Measurements from ENCODE around the gene KRTAP12-3.

DNA sequence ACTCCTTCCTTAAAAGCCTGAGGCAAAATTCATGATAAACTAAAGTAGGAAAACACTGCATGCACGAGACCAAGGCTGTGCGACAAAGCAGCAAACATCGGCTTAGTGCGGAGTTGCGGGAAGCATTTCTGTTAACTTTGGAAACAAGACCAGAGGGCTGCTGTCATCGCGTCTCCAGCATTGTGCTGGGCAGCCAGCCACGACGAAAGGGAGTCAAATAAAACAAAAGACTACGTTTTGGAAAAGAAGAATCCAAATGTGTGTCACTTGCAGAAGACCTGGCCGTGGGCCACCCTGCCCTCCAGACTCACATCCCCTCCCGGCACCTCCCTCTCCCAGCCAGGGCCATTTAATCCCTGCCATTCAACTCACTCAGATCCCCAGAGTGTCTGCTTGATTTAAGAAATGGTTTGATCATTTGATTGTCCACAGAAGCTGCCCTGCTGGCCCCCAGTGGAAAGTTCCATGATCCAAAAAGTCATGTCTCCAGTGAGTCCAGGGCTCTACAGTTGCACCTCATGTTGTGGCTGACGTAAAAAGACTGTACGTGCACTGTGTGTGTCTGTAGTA lies 13.9 kb upstream of the KRTAP12-3 start:
- TF ChIP-seq, protein P1, sequence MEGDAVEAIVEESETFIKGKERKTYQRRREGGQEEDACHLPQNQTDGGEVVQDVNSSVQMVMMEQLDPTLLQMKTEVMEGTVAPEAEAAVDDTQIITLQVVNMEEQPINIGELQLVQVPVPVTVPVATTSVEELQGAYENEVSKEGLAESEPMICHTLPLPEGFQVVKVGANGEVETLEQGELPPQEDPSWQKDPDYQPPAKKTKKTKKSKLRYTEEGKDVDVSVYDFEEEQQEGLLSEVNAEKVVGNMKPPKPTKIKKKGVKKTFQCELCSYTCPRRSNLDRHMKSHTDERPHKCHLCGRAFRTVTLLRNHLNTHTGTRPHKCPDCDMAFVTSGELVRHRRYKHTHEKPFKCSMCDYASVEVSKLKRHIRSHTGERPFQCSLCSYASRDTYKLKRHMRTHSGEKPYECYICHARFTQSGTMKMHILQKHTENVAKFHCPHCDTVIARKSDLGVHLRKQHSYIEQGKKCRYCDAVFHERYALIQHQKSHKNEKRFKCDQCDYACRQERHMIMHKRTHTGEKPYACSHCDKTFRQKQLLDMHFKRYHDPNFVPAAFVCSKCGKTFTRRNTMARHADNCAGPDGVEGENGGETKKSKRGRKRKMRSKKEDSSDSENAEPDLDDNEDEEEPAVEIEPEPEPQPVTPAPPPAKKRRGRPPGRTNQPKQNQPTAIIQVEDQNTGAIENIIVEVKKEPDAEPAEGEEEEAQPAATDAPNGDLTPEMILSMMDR (IDR thresholded peaks at IDR 0.05) = no peak
- no peak for TF ChIP-seq POLR2A (IDR thresholded peaks at IDR 0.05)
- no peak for TF ChIP-seq EP300 (IDR thresholded peaks at IDR 0.05)

Data from tibial nerve (tissue), 4 donors.